HEK293 (cell line): ENCODE results near the gene WFDC10A.

Experiments
- KLF10 ChIP-seq: fragments of 450-650 bp; IDR thresholded peaks from 2 replicates; pipeline ENCODE4 v1.5.1; 2018; ENCODE audit warnings: missing biosample characterization, mild to moderate bottlenecking, missing genetic modification characterization
- YY1 ChIP-seq: fragments of 450-650 bp; formaldehyde crosslinking; IDR thresholded peaks from 2 replicates; pipeline ENCODE4 v1.5.1; 2018; ENCODE audit warnings: missing biosample characterization, missing genetic modification characterization
- ZNF423 ChIP-seq: fragments of 450-650 bp; formaldehyde crosslinking; IDR thresholded peaks from 2 replicates; pipeline ENCODE4 v1.5.1; 2016; ENCODE audit warnings: missing biosample characterization, missing genetic modification characterization
- ZNF549 ChIP-seq: fragments of 450-650 bp; IDR thresholded peaks from 2 replicates; pipeline ENCODE4 v1.5.1; 2018; ENCODE audit warnings: missing biosample characterization, missing genetic modification characterization, mild to moderate bottlenecking, inconsistent platforms, moderate library complexity
- ZNF707 ChIP-seq: fragments of 450-650 bp; formaldehyde crosslinking; IDR thresholded peaks from 2 replicates; pipeline ENCODE4 v1.5.1; 2016; ENCODE audit warnings: missing biosample characterization, missing genetic modification characterization
- ZNF768 ChIP-seq: fragments of 450-650 bp; formaldehyde crosslinking; IDR thresholded peaks from 2 replicates; pipeline ENCODE4 v1.5.1; 2018; ENCODE audit warnings: missing biosample characterization, mild to moderate bottlenecking, missing genetic modification characterization
- TF ChIP-seq, protein P1 (sequence below): fragments of 450-650 bp; formaldehyde crosslinking; IDR thresholded peaks from 2 replicates; pipeline ENCODE4 v1.5.1; 2016; ENCODE audit warnings: missing biosample characterization, missing genetic modification characterization
- TF ChIP-seq, protein P2 (sequence below): fragments of 450-650 bp; formaldehyde crosslinking; IDR thresholded peaks from 2 replicates; pipeline ENCODE4 v1.5.1; 2016; ENCODE audit warnings: missing biosample characterization, missing genetic modification characterization

DNA sequence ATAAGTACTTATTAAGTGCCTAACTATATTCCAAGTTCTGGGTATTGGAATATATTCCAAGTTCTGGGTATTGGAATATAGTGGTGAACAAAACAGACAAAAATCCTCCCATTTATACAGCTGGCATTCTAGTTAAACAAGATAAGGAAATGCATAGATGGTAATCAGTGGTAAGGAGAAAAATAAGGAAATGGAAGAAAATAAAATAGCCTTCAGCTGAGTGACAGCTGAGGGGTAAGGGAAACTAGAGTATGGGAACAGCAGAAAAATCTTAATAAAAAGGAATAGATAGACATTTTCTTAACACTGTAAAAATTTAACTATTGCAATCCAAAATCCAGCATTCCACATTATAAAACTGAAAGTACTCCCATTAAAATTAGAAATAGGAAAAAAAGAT lies 17.2 kb upstream of the WFDC10A start:
- TF ChIP-seq, protein P1, sequence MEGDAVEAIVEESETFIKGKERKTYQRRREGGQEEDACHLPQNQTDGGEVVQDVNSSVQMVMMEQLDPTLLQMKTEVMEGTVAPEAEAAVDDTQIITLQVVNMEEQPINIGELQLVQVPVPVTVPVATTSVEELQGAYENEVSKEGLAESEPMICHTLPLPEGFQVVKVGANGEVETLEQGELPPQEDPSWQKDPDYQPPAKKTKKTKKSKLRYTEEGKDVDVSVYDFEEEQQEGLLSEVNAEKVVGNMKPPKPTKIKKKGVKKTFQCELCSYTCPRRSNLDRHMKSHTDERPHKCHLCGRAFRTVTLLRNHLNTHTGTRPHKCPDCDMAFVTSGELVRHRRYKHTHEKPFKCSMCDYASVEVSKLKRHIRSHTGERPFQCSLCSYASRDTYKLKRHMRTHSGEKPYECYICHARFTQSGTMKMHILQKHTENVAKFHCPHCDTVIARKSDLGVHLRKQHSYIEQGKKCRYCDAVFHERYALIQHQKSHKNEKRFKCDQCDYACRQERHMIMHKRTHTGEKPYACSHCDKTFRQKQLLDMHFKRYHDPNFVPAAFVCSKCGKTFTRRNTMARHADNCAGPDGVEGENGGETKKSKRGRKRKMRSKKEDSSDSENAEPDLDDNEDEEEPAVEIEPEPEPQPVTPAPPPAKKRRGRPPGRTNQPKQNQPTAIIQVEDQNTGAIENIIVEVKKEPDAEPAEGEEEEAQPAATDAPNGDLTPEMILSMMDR (tag by site-specific recombination): no peak
- TF ChIP-seq ZNF423 (tag by site-specific recombination) (no peak), YY1 (tag by site-specific recombination) (no peak), ZNF707 (tag by site-specific recombination) (no peak), ZNF549 (tag by site-specific recombination) (no peak), ZNF768 (tag by site-specific recombination) (no peak), KLF10 (tag by site-specific recombination) (no peak)
- TF ChIP-seq, protein P2, sequence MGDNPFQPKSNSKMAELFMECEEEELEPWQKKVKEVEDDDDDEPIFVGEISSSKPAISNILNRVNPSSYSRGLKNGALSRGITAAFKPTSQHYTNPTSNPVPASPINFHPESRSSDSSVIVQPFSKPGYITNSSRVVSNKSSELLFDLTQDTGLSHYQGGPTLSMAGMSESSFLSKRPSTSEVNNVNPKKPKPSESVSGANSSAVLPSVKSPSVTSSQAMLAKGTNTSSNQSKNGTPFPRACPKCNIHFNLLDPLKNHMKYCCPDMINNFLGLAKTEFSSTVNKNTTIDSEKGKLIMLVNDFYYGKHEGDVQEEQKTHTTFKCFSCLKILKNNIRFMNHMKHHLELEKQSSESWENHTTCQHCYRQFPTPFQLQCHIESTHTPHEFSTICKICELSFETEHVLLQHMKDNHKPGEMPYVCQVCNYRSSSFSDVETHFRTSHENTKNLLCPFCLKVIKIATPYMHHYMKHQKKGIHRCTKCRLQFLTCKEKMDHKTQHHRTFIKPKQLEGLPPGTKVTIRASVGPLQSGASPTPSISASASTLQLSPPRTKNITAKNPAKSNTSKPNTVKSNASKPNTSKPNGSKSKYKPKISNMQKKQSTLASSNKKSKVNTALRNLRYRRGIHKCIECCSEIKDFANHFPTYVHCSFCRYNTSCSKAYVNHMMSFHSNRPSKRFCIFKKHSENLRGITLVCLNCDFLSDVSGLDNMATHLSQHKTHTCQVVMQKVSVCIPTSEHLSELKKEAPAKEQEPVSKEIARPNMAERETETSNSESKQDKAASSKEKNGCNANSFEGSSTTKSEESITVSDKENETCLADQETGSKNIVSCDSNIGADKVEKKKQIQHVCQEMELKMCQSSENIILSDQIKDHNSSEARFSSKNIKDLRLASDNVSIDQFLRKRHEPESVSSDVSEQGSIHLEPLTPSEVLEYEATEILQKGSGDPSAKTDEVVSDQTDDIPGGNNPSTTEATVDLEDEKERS (tag by site-specific recombination): no peak
